GM12872 (cell line): ENCODE data around the gene GNAI1.

ENCODE experiments used
- TF ChIP-seq, protein P1 (sequence below): IDR thresholded peaks from 3 replicates; pipeline ENCODE4 v1.5.1; 2011; ENCODE audit warnings: low read depth, mild to moderate bottlenecking, low read length, moderate library complexity; ENCODE audit not compliant: insufficient read depth

GNAI1 gene

DNA sequence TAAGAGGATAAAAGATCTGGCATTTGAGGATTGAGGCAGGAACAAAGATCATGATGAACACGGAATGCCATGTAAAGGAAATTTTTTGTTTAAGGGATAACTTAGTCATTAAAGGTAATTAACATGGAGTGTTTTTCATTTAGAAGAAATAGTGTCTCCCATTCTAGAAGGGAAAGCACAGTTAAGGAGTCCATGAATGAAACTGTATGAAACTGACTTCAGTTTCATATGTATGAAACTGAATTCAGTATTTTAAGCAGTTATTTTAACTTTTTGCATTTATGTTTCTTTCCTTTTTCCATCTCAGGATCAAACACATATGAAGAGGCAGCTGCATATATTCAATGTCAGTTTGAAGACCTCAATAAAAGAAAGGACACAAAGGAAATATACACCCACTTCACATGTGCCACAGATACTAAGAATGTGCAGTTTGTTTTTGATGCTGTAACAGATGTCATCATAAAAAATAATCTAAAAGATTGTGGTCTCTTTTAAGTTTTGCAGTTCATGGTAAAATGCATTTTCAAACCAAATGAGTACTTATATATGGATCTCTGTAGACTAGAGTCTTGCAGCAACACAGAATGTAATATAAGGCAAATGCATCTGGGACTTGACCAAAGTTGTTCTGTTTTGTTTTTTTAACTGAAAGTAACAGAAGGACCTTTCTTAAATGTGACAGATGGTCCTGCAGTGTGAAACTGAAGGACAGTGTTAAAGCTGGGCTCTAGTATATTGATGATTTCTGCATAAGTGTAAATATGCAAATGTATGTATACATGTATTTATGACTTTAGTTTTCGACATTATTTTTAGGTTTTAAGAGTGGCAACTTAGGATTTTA is 82.6 kb downstream of the GNAI1 start:
- TF ChIP-seq, protein P1, sequence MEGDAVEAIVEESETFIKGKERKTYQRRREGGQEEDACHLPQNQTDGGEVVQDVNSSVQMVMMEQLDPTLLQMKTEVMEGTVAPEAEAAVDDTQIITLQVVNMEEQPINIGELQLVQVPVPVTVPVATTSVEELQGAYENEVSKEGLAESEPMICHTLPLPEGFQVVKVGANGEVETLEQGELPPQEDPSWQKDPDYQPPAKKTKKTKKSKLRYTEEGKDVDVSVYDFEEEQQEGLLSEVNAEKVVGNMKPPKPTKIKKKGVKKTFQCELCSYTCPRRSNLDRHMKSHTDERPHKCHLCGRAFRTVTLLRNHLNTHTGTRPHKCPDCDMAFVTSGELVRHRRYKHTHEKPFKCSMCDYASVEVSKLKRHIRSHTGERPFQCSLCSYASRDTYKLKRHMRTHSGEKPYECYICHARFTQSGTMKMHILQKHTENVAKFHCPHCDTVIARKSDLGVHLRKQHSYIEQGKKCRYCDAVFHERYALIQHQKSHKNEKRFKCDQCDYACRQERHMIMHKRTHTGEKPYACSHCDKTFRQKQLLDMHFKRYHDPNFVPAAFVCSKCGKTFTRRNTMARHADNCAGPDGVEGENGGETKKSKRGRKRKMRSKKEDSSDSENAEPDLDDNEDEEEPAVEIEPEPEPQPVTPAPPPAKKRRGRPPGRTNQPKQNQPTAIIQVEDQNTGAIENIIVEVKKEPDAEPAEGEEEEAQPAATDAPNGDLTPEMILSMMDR = no peak

DNA sequence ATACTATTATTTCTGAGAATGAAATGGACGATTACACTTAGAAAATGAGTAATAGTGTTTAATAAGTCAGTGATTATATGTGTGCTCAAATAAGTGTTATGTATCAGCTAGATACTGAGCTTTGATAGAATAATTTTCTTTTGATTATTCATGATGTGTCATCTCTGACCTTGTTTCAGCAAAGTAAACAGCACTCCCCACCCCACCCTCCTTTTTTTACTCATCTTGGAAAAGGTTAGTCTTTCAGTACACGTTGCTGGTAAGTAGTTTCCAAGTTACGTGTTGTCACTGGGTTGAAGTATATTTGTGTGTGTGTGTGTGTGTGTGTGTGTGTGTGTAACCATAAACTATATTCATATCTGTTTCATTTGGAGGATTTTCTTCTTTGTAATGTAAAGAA is 84.1 kb downstream of the GNAI1 start:
- TF ChIP-seq, protein P1 = no peak

DNA sequence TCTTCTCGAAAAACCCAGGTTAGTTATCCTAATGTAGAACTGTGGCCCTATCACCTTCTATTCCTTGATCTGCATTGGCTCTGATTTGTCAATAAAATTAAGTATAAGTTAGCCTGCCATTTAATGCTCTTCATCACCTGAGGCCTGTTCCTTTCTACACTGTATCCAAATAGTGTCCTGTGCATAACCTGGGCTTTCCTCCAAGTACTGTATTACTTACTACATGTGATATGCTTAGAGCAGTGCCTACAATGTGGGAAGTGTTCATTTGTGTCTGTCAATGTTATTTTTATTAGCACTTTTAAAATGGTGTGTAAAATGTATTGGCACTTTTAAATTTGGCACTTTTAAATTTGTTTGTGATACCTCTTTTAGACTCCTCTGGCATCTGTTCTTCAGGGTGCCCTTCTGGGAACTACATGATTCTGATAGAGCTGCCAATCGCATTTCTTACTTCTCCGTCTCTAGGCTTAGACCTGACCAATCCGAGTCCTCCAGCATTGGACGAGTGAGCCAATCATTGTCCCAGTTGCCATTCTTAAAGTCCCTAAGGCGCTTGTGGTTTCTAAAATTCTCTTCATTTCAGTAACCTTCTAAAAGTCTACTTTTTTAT is 85.5 kb downstream of the GNAI1 start:
- TF ChIP-seq, protein P1 = no peak

DNA sequence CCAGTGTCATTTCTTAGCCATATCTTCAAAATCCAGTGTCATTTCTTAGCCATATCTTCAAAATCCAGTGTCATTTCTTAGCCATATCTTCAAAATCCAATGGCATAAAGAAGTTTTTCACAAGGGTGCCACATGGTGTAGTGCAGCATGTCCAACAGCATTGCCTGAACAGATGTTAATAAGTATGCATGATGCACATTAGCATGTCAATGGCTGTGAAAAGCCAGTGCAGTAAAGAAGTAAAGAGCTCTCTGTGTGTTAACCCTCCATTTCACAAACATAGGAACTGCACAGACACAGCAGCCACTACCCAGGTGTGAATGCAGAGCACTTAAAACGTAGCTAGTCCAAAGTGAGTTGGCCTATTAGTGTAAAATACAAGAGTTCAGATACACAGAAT is 89.8 kb downstream of the GNAI1 start:
- TF ChIP-seq, protein P1 = no peak

DNA sequence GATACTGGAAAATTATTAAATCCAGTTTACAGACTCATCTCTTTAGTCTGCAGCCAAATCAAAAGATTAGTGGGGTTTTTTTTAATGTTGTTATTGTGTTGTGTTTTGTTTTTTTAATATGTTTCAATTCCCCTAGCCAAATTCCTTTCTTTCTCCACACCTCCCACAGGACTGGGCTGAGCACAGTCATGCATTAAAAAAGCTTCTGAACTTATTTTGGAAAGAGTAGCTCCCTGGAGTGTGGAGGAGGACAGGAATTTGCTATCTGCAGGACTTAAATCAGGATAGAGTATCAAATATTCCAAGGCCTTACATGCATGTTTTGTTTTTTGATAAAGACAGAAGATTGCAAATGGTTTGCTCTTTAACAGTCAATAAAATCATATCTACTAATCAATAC is 90.7 kb downstream of the GNAI1 start:
- TF ChIP-seq, protein P1 = no peak

DNA sequence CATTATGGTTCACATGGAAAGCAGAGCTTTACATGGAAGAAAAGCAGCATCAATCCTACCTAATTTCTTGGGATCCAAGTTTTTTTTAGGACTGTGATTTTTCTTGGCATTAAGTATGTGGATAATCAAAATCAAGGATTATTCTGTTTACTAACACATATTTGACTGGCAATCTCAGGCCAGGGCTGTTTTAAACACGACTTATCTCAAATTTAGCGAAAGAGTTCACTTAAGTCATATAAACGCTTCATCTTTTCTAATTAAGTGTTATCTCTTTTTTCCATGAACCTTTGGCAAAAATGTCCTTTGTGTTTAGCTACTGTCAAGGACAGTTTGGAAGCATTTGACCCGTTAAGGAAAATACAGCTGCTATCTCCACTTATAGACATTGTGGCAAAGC is 92.0 kb downstream of the GNAI1 start:
- TF ChIP-seq, protein P1 = no peak

DNA sequence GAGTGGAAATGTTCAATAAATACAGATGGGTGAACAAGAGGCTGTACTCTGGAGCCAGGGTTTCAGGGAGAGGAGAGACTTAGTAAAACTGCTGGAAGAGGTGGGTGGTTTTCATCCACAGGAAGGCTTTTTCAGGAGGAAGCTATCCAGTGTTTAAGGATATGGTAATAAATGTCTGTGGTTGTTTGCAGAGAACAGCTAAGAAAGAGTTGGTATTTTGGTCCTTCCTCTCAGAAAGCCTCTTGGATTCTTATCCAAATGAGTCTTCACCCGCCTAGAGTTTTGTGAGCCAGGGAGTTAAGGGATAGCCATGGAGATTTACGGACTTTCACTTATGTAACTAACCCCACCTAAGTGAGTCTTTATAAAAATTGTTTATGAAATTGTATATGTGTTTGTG is 95.7 kb downstream of the GNAI1 start:
- TF ChIP-seq, protein P1 = no peak
